Lung (tissue), 12 donors: ENCODE results near the gene BMP8B. TPM values are rescaled to one million over a fixed set of nuclear protein-coding genes. Genes with fewer than 3 reads are reported as not detected.

Experiments used
- ATAC-seq: fragments of 200-7000 bp; cut with Tn5 transposase; one replicate; pipeline ENCODE4 v1.9.1; 2020; ENCODE audit warnings: moderate number of reproducible peaks; ENCODE audit not compliant: insufficient read depth, low FRiP score
- DNase-seq, 3 donors: peaks; one replicate each; pipeline ENCODE4 v3.0.0-alpha.2; 2013 to 2017
- H3K27ac ChIP-seq, 2 donors: one replicate each; pipeline ENCODE4 v1.5.1; 2013; ENCODE audit warnings: mild to moderate bottlenecking in 2 of 2, moderate library complexity in 2 of 2, control low read depth in 1 of 2, inconsistent platforms in 1 of 2, low read depth in 1 of 2, low read length in 1 of 2
- H3K27me3 ChIP-seq, 3 donors: one replicate each; pipeline ENCODE4 v1.5.1; 2013; ENCODE audit warnings: low read length in 2 of 3; ENCODE audit not compliant: control insufficient read depth in 3 of 3, insufficient read depth in 3 of 3
- H3K36me3 ChIP-seq, 4 donors: one replicate each; pipeline ENCODE4 v1.5.1; 2013; ENCODE audit warnings: low read length in 4 of 4, mild to moderate bottlenecking in 1 of 4, moderate library complexity in 1 of 4; ENCODE audit not compliant: control insufficient read depth in 4 of 4, insufficient read depth in 4 of 4
- H3K4me1 ChIP-seq, 5 donors: one replicate each; pipeline ENCODE4 v1.5.1; 2013; ENCODE audit warnings: low read length in 5 of 5, mild to moderate bottlenecking in 2 of 5, moderate library complexity in 1 of 5; ENCODE audit not compliant: control insufficient read depth in 5 of 5, insufficient read depth in 5 of 5
- H3K4me3 ChIP-seq: one replicate; pipeline ENCODE4 v1.5.1; 2013; ENCODE audit warnings: mild to moderate bottlenecking, control low read depth, moderate library complexity
- H3K9ac ChIP-seq, 2 donors: one replicate each; pipeline ENCODE4 v1.5.1; 2013; ENCODE audit warnings: low read length in 2 of 2, control low read depth in 1 of 2; ENCODE audit not compliant: insufficient read depth in 1 of 2
- H3K9me3 ChIP-seq, 4 donors: one replicate each; pipeline ENCODE4 v1.5.1; 2013; ENCODE audit warnings: low read length in 3 of 4, mild to moderate bottlenecking in 1 of 4, moderate library complexity in 1 of 4; ENCODE audit not compliant: control insufficient read depth in 4 of 4, insufficient read depth in 3 of 4
- WGBS, 2 donors: extraction: QIAGEN DNeasy Blood & Tissue Kit; methylation state at CpG; one replicate each; pipeline ENCODE4 v1.1.7; 2013; 5-methylcytosine and 5-hydroxymethylcytosine counted together
- polyA plus RNA-seq, 2 donors: library from polyadenylated mRNA; stranded (reverse); fragments of 200-250 nt; gene quantifications; one replicate each; pipeline ENCODE4 v1.2.1, GENCODE V29; 2013
- total RNA-seq, 2 donors: library from RNA; depleted of rRNA in 1 of 2; stranded (reverse); fragments of >200 nt in 1 of 2; gene quantifications; one replicate each; pipeline ENCODE4 v1.2.1, GENCODE V29; 2014 to 2021
- TF ChIP-seq, protein P1 (sequence below): IDR thresholded peaks from 2 replicates; pipeline ENCODE4 v1.5.1; 2012; ENCODE audit warnings: mild to moderate bottlenecking; ENCODE audit errors: control extremely low read depth, extremely low read depth
- donor health status: control.
- donor health status: control.
- donor health status: Bipolar disorder and iron deficiency.
- donor health status: healthy.
- donor health status: DM: yes; HTN: yes; CAD: no.

The BMP8B gene
- total and polyA plus RNA-seq, 4 donors, result 0.63 to 4.9 (median 0.90) TPM

DNA sequence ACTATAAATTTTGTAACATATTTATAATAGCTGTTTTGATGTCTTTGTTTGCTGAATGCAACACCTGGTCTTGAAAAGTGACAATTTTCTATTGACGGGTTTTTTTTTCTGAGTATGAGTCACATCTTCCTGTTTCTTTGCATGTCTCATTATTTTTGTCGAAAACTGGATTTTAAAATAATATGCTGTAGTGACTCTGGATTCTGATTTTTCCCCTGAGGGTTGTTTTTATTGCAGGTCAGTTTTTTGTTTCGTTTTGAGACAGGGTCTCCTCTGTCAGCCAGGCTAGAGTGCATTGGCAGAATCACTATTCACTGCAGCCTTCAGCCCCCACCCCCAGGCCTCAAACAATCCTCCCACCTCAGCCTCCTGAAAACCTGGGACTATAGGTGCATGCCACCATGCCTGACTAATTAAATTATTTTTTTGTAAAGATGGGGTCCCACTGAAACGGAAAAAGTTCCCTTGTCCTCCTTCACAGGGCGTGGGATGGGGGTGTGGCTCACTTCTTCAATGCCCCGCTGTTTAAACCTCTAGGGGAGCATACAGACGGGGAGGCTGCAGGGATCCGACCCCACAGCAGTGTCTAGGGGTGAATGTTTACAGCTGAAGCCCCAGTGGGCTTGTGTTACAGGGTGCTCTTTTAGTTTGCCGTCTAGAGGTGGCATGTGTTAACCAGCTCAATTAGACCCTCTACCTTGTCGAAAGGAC is 61.3 kb downstream of the BMP8B start:
- 49% methylated on average over 10 of the region's 10 CpGs for WGBS, 2 donors
- Histone ChIP-seq H3K36me3 (no peaks in the 10 kb centered on the region), H3K27me3 (peaks cover 0 to 38% (median 34%) of the 10 kb centered on the region in 3 donors), H3K9ac (no peak overlapping the region), H3K4me3 (no peak overlapping the region), H3K4me1 (no peaks in the 10 kb centered on the region), H3K27ac (no peak overlapping the region), H3K9me3 (no peaks in the 10 kb centered on the region)
- DNase-seq (no peak), ATAC-seq (no peak)
- TF ChIP-seq, protein P1, sequence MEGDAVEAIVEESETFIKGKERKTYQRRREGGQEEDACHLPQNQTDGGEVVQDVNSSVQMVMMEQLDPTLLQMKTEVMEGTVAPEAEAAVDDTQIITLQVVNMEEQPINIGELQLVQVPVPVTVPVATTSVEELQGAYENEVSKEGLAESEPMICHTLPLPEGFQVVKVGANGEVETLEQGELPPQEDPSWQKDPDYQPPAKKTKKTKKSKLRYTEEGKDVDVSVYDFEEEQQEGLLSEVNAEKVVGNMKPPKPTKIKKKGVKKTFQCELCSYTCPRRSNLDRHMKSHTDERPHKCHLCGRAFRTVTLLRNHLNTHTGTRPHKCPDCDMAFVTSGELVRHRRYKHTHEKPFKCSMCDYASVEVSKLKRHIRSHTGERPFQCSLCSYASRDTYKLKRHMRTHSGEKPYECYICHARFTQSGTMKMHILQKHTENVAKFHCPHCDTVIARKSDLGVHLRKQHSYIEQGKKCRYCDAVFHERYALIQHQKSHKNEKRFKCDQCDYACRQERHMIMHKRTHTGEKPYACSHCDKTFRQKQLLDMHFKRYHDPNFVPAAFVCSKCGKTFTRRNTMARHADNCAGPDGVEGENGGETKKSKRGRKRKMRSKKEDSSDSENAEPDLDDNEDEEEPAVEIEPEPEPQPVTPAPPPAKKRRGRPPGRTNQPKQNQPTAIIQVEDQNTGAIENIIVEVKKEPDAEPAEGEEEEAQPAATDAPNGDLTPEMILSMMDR, result no peak

DNA sequence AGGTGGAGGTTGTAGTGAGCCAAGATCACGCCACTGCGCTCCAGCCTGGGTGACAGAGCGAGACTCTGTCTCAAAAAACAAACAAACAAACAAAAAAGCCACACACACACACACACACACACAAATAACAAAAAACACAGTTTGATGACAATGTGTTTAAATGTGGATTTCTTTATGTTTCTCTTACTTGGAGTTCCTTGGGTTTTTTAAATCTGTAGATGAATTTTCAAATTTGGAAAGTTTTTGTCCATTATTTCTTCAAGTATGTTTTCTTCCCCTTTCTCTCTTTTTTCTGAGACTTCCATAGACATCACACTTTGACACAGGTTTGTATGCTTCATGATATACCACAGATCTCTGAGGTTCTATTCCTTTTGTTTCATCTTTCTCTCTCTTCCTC is 62.1 kb downstream of the BMP8B start:
- 76 to 84% methylated on average over 3 of the region's 3 CpGs for WGBS, 2 donors
- H3K9ac ChIP-seq, result no peak overlapping the region
- H3K27ac ChIP-seq, result no peak overlapping the region
- ATAC-seq, result no peak
- no peak for DNase-seq
- H3K9me3 ChIP-seq, result no peaks in the 10 kb centered on the region
- TF ChIP-seq, protein P1, result no peak
- no peak overlapping the region for H3K4me3 ChIP-seq
- H3K4me1 ChIP-seq, result no peaks in the 10 kb centered on the region
- no peaks in the 10 kb centered on the region for H3K36me3 ChIP-seq
- H3K27me3 ChIP-seq, result peaks cover 0 to 43% (median 39%) of the 10 kb centered on the region in 3 donors

DNA sequence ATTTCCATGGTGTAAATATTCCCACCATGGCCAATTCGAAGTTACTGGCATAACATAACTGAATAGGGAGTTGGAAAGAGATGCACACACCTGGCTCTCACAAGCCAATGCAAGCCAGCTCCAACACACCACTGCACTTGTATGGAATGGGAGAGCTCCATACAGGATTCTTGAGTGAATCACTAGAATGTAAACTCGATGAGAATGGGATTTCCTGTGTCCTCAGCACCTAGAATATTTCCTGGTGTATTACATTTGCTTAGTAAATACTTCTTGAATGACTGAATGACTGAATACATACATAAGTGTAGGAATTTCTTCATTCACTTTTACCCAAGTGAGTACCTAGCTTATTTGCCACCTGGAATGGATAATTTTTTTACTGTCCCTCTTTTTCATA is 66.2 kb downstream of the BMP8B start:
- no peak overlapping the region for H3K4me3 ChIP-seq
- H3K4me1 ChIP-seq, result no peaks in the 10 kb centered on the region
- WGBS, 2 donors, result 17 to 20% methylated on average over 2 of the region's 2 CpGs
- H3K27ac ChIP-seq, result no peak overlapping the region
- H3K9me3 ChIP-seq, result no peaks in the 10 kb centered on the region
- H3K36me3 ChIP-seq, result no peaks in the 10 kb centered on the region
- ATAC-seq, result no peak
- no peak overlapping the region for H3K9ac ChIP-seq
- TF ChIP-seq, protein P1, result no peak
- DNase-seq, result no peak
- H3K27me3 ChIP-seq, result peaks cover 0 to 39% (median 38%) of the 10 kb centered on the region in 3 donors

DNA sequence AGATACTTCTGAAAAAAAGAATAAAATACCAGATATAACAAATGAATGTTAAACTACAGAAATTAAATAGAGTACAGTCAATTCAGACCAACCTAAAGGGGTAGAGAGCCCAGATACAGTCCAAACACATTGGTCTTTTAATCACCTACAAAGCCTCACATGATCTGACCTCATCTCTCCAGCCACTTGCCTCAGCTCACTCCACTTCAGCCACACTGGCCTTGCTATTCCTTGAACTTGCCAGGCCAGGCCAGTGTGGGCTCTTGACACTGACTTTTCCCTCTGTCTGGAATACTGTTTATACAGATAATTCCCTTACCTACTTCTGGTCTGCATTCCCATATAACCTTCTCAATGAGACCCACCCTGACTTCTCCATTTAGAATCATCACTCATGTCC is 67.0 kb downstream of the BMP8B start:
- ATAC-seq (no peak), DNase-seq (no peak)
- Histone ChIP-seq H3K27ac (no peak overlapping the region), H3K36me3 (no peaks in the 10 kb centered on the region), H3K4me3 (no peak overlapping the region), H3K9me3 (no peaks in the 10 kb centered on the region), H3K4me1 (no peaks in the 10 kb centered on the region), H3K27me3 (peaks cover 0 to 37% (median 37%) of the 10 kb centered on the region in 3 donors), H3K9ac (no peak overlapping the region)
- TF ChIP-seq, protein P1, result no peak
